PC-9 (cell line): ENCODE measurements around the gene SYNPO. TPM values are rescaled to one million over a fixed set of nuclear protein-coding genes. Genes with fewer than 3 reads are reported as not detected.

Experiments
- BruUV-seq: library from RNA; stranded (reverse); fragments of 400-500 nt; replicated peaks from 2 replicates; lab custom pipeline; 2021; lab: Mats Ljungman, UMichigan
- CTCF ChIA-PET: fragments of 300-600 bp; sonication (Branson Sonifier 250); formaldehyde crosslinking; loops from one replicate; lab custom pipeline; 2022; ENCODE audit warnings: antibody characterized with exemption; lab: Charles Lee
- POLR2A ChIA-PET: fragments of 300-600 bp; sonication (Branson Sonifier 250); formaldehyde crosslinking; loops from one replicate; lab custom pipeline; 2022; ENCODE audit warnings: antibody characterized with exemption; ENCODE audit not compliant: unreplicated experiment; lab: Charles Lee
- DNase-seq, 2 experiments: peaks; one replicate each; pipeline versions ENCODE4 v3.0.0 to v3.0.0-alpha.2; 2015 to 2022; ENCODE audit warnings: mixed read lengths in 1 of 2
- H2AFZ ChIP-seq: fragments of 200-600 bp; sonication (generic); 2 replicates; pipeline ENCODE4 v1.8.1; 2017; ENCODE audit warnings: antibody characterized with exemption
- H3F3A ChIP-seq: fragments of 200-600 bp; sonication (generic); 2 replicates; pipeline ENCODE4 v1.8.1; 2017; ENCODE audit warnings: antibody characterized with exemption, mild to moderate bottlenecking, low read depth; ENCODE audit not compliant: insufficient read depth
- H3K27ac ChIP-seq: fragments of 200-600 bp; sonication (generic); 2 replicates; pipeline ENCODE4 v1.6.1; 2016; ENCODE audit warnings: mixed run types
- H3K27me3 ChIP-seq: fragments of 200-600 bp; sonication (generic); 2 replicates; pipeline ENCODE4 v1.6.1; 2016; ENCODE audit warnings: low read depth, mixed run types; ENCODE audit not compliant: insufficient read depth
- H3K36me3 ChIP-seq: fragments of 200-600 bp; sonication (generic); 2 replicates; pipeline ENCODE4 v1.6.1; 2016; ENCODE audit warnings: low read depth, mixed run types
- H3K4me1 ChIP-seq: fragments of 200-600 bp; sonication (generic); replicated peaks from 2 replicates; pipeline ENCODE4 v1.6.1; 2016; ENCODE audit warnings: mixed run types; ENCODE audit not compliant: insufficient read depth
- H3K4me2 ChIP-seq: fragments of 200-600 bp; sonication (generic); 2 replicates; pipeline ENCODE4 v1.6.1; 2017; ENCODE audit warnings: mixed run types
- H3K4me3 ChIP-seq: fragments of 200-600 bp; sonication (generic); 2 replicates; pipeline ENCODE4 v1.6.1; 2016; ENCODE audit warnings: mixed run types
- H3K79me2 ChIP-seq: fragments of 200-600 bp; sonication (generic); 2 replicates; pipeline ENCODE4 v1.6.1; 2017; ENCODE audit warnings: low read depth, mixed run types
- H3K9me2 ChIP-seq: fragments of 200-600 bp; sonication (generic); 2 replicates; pipeline ENCODE4 v1.8.1; 2017; ENCODE audit warnings: mild to moderate bottlenecking; ENCODE audit not compliant: insufficient read depth
- H3K9me3 ChIP-seq: fragments of 200-600 bp; sonication (generic); 2 replicates; pipeline ENCODE4 v1.8.1; 2016; ENCODE audit warnings: low read depth; ENCODE audit not compliant: insufficient read depth
- H4K20me1 ChIP-seq: fragments of 200-600 bp; sonication (generic); 2 replicates; pipeline ENCODE4 v1.8.1; 2017; ENCODE audit not compliant: insufficient read depth
- CTCF ChIP-seq: fragments of 200-600 bp; sonication (generic); conservative IDR thresholded peaks from 2 replicates; pipeline ENCODE4 v1.6.1; 2017; ENCODE audit warnings: mixed run types, antibody characterized with exemption, mild to moderate bottlenecking, moderate library complexity
- EZH2 ChIP-seq: fragments of 200-600 bp; sonication (generic); IDR thresholded peaks from 2 replicates; pipeline ENCODE4 v1.8.0; 2017; ENCODE audit warnings: antibody characterized with exemption, low read depth
- intact Hi-C: fragments of 100-400 bp; cut with micrococcal nuclease; formaldehyde crosslinking; loops from one replicate; pipeline ENCODE4 v1.10.0; 2022; ENCODE audit not compliant: unreplicated experiment
- total RNA-seq: library from RNA; stranded (reverse); gene quantifications from 2 replicates; pipeline ENCODE4 v1.2.3, GENCODE V29; 2021

SYNPO gene
- total RNA-seq, 1 experiment from 2014 or later = 2.0 TPM

GRCh38 chr5:150636391-150637244 is 3.8 kb upstream of the SYNPO start:
- Histone ChIP-seq H3F3A (peaks cover 48% of the 10 kb centered on the region), H3K4me2 (peak overlapping the region; percentile 61), H3K27me3 (no peaks in the 10 kb centered on the region), H4K20me1 (no peaks in the 10 kb centered on the region), H3K27ac (peak overlapping the region; percentile 48), H3K36me3 (no peaks in the 10 kb centered on the region), H3K9me2 (no peaks in the 10 kb centered on the region), H3K9me3 (no peaks in the 10 kb centered on the region), H3K79me2 (no peaks in the 10 kb centered on the region), H2AFZ (no peak overlapping the region), H3K4me3 (no peak overlapping the region), H3K4me1 (peaks cover 55% of the 10 kb centered on the region)
- ChIA-PET POLR2A (no interaction called here), CTCF (interaction anchor here (0.9 kb wide), 1 partner anchor 76 kb away, joined by 3 read pairs; no protein-coding TSS in a partner anchor)
- TF ChIP-seq CTCF = no peak
- TF ChIP-seq EZH2 = no peak
- intact Hi-C loops = loop anchor here (2.0 to 10.0 kb wide), 2 partner anchors 20 to 448 kb away; partner anchors contain the start of gene TNIP1
- no TSS peak for BruUV-seq
- peak; percentile 72 to 80 for DNase-seq

GRCh38 chr5:150637245-150638052 is 3.0 kb upstream of the SYNPO start:
- Histone ChIP-seq H3K36me3 (no peaks in the 10 kb centered on the region), H3K9me3 (no peaks in the 10 kb centered on the region), H3K27me3 (no peaks in the 10 kb centered on the region), H4K20me1 (no peaks in the 10 kb centered on the region), H3K4me2 (peak overlapping the region; percentile 61), H3K79me2 (no peaks in the 10 kb centered on the region), H3K27ac (peak overlapping the region; percentile 48), H3K4me3 (no peak overlapping the region), H2AFZ (no peak overlapping the region), H3K9me2 (no peaks in the 10 kb centered on the region), H3K4me1 (peaks cover 64% of the 10 kb centered on the region), H3F3A (peaks cover 55% of the 10 kb centered on the region)
- intact Hi-C loops = loop anchor here (2.0 to 10.0 kb wide), 2 partner anchors 21 to 447 kb away; partner anchors contain the start of gene TNIP1
- TF ChIP-seq EZH2 (no peak), CTCF (no peak)
- ChIA-PET POLR2A (no interaction called here), CTCF (interaction anchor here (0.6 to 0.9 kb wide), 2 partner anchors 10 to 77 kb away, joined by 3 to 4 read pairs; no protein-coding TSS in a partner anchor)
- DNase-seq = peak; percentile 81 to 91
- BruUV-seq = no TSS peak

- no TSS peak for BruUV-seq
- no peaks in the 10 kb centered on the region for H3K9me2 ChIP-seq
These were observed 2.4 kb upstream of the SYNPO start for GRCh38 chr5:150638053-150638444.

More at GRCh38 chr5:150638053-150638444, 2.4 kb upstream of the SYNPO start:
- Histone ChIP-seq H3K27ac (no peak overlapping the region), H2AFZ (no peak overlapping the region), H3F3A (peaks cover 54% of the 10 kb centered on the region), H3K9me3 (no peaks in the 10 kb centered on the region), H3K27me3 (no peaks in the 10 kb centered on the region), H3K4me2 (peak overlapping the region; percentile 61), H3K4me3 (no peak overlapping the region), H3K79me2 (no peaks in the 10 kb centered on the region), H3K4me1 (peaks cover 70% of the 10 kb centered on the region), H4K20me1 (no peaks in the 10 kb centered on the region), H3K36me3 (no peaks in the 10 kb centered on the region)
- CTCF ChIA-PET = interaction anchor here (0.6 kb wide), 1 partner anchor 10 kb away, joined by 4 read pairs; no protein-coding TSS in a partner anchor
- no peak for DNase-seq
- TF ChIP-seq CTCF (no peak), EZH2 (no peak)
- intact Hi-C loops = loop anchor here (10.0 kb wide), 1 partner anchor 447 kb away; the partner anchor contains the start of gene TNIP1
- POLR2A ChIA-PET = no interaction called here
